Prostate gland (tissue), 2 donors: ENCODE results near the gene RAET1L. TPM values are rescaled to one million over a fixed set of nuclear protein-coding genes. Genes with fewer than 3 reads are reported as not detected.
"Not testable (repeated sequence)": the region's sequence is repeated elsewhere in the genome, so short reads cannot be mapped to it uniquely, and the experiment has no call there.

Experiments used
- DNase-seq: peaks from one replicate; pipeline ENCODE4 v3.0.0-alpha.2; 2019; ENCODE audit warnings: low spot score
- H3K27ac ChIP-seq, 2 donors: fragments of 200-600 bp; sonication (generic); 2 replicates each; pipeline ENCODE4 v1.5.1; 2017 to 2019
- H3K27me3 ChIP-seq: fragments of 200-600 bp; sonication (generic); replicated peaks from 2 replicates; pipeline ENCODE4 v1.5.1; 2019; ENCODE audit not compliant: insufficient read depth
- H3K36me3 ChIP-seq, 2 donors: fragments of 200-600 bp; sonication (generic); 1 replicate in 1 of 2; 2 replicates in 1 of 2; pipeline versions ENCODE4 v1.5.1 to v1.8.1; 2017 to 2019
- H3K4me1 ChIP-seq: fragments of 200-600 bp; sonication (generic); replicated peaks from 2 replicates; pipeline ENCODE4 v1.5.1; 2019
- H3K4me3 ChIP-seq, 2 donors: fragments of 200-600 bp; sonication (generic); 2 replicates each; pipeline ENCODE4 v1.5.1; 2017 to 2019
- H3K9me3 ChIP-seq: fragments of 200-600 bp; sonication (generic); 2 replicates; pipeline ENCODE4 v1.5.1; 2017
- POLR2A ChIP-seq: fragments of 450-650 bp; IDR thresholded peaks from one replicate; pipeline ENCODE4 v1.6.1; 2016; ENCODE audit warnings: antibody characterized with exemption, mild to moderate bottlenecking
- POLR2AphosphoS5 ChIP-seq: sonication (generic); formaldehyde crosslinking; IDR thresholded peaks from one replicate; pipeline ENCODE4 v1.6.1; 2017; ENCODE audit warnings: antibody characterized with exemption
- WGBS: methylation state at CpG from one replicate; pipeline ENCODE4 v1.1.5; 2018; 5-methylcytosine and 5-hydroxymethylcytosine counted together
- intact Hi-C: fragments of 100-400 bp; cut with DNase I; formaldehyde crosslinking; loops from one replicate; pipeline ENCODE4 v1.14.2; 2022
- total RNA-seq, 2 donors: library from RNA; depleted of rRNA; stranded (reverse); fragments of >200 nt; gene quantifications; one replicate each; pipeline ENCODE4 v1.1.0, GENCODE V29; 2016
- TF ChIP-seq, protein P1 (sequence below), 4 experiments: fragments of 200-600 bp in 2 of 4; fragments of 450-650 bp in 2 of 4; sonication (generic) in 2 of 4; IDR thresholded peaks; 1 replicate in 3 of 4; 2 replicates in 1 of 4; pipeline ENCODE4 v1.5.1; 2016 to 2019; ENCODE audit warnings: antibody characterized with exemption in 4 of 4, mild to moderate bottlenecking in 2 of 4, moderate library complexity in 2 of 4

Gene RAET1L
- total RNA-seq, 2 donors from 2014 or later: not detected

DNA sequence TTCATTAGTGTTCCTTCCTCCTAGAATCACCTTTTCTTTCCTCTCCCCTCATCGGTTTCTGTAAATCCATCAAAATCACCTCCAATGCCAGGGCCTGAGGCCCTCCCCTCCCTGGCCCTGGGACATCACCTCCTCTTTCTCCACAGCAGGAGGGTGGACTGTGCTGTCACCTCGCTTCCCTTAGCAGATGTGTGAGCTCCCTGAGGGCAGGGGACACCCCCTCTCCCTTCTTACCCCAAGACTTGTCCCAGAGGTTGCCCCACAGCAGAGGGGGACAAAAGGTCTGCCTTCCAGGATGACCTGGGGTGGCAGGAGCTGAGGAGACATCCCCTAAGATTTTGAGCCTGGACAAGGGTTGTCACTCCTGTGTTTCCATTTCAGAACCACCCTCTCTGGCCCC is 55.7 kb downstream of the RAET1L start:
- intact Hi-C loops: no loop called here
- TF ChIP-seq POLR2AphosphoS5 (no peak), POLR2A (no peak)
- TF ChIP-seq, protein P1, sequence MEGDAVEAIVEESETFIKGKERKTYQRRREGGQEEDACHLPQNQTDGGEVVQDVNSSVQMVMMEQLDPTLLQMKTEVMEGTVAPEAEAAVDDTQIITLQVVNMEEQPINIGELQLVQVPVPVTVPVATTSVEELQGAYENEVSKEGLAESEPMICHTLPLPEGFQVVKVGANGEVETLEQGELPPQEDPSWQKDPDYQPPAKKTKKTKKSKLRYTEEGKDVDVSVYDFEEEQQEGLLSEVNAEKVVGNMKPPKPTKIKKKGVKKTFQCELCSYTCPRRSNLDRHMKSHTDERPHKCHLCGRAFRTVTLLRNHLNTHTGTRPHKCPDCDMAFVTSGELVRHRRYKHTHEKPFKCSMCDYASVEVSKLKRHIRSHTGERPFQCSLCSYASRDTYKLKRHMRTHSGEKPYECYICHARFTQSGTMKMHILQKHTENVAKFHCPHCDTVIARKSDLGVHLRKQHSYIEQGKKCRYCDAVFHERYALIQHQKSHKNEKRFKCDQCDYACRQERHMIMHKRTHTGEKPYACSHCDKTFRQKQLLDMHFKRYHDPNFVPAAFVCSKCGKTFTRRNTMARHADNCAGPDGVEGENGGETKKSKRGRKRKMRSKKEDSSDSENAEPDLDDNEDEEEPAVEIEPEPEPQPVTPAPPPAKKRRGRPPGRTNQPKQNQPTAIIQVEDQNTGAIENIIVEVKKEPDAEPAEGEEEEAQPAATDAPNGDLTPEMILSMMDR (IDR thresholded peaks at IDR 0.05): no peak
- Histone ChIP-seq H3K27me3 (peaks cover 6% of the 10 kb centered on the region), H3K27ac (no peak overlapping the region), H3K4me3 (no peak overlapping the region), H3K36me3 (no peaks in the 10 kb centered on the region), H3K4me1 (no peaks in the 10 kb centered on the region), H3K9me3 (no peaks in the 10 kb centered on the region)
- 67% methylated on average over 2 of the region's 2 CpGs for WGBS
- no peak for DNase-seq

DNA sequence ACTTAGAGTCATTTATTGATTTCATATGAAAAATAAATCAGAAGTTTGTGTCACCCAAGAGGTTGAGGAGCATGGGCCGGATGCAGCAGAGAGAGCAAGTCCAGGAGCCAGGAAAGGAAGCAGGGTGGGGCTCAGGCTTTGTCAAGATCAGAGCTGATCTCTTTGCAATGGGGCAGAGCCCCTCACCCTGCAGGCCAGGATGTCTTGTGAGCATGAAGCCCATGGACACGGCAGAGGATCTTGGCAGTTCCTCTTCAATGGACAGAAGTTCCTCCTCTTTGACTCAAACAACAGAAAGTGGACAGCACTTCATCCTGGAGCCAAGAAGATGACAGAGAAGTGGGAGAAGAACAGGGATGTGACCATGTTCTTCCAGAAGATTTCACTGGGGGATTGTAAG is 56.4 kb downstream of the RAET1L start:
- H3K4me3 ChIP-seq, intact Hi-C loops, H3K27me3 ChIP-seq, H3K27ac ChIP-seq, H3K4me1 ChIP-seq, H3K9me3 ChIP-seq, H3K36me3 ChIP-seq, DNase-seq: not testable (repeated sequence)
- WGBS: 85% methylated on average over 2 of the region's 2 CpGs

Other genes with a start within 250 kb of the RAET1L start
- gene LRP11, start 161.2 kb downstream of the RAET1L start, total RNA-seq: 10 to 100 TPM; 52.7 to 76.3 TPM
- gene RAET1E, start 127.4 kb downstream of the RAET1L start, total RNA-seq: under 1 TPM; 0.23 to 0.77 TPM
- gene RAET1G, start 102.4 kb downstream of the RAET1L start, total RNA-seq: 1 to 10 TPM in 1 of 2 donors, not detected in 1; 4.4 TPM
- gene ULBP2, start 83.5 kb downstream of the RAET1L start, total RNA-seq: under 1 TPM; 0.32 to 0.40 TPM
- gene ULBP1, start 61.6 kb downstream of the RAET1L start, total RNA-seq: 1 to 10 TPM in 1 of 2 donors, not detected in 1; 2.8 TPM
- 10 to 100 TPM in 1 of 2 donors, not detected in 1; 28.9 TPM for gene ULBP3, start 43.6 kb upstream of the RAET1L start, total RNA-seq
- gene PPP1R14C, start 117.5 kb upstream of the RAET1L start, total RNA-seq: 10 to 100 TPM in 1 of 2 donors, 1 to 10 TPM in 1; 3.4 to 14.8 TPM